Transverse colon (tissue), 4 donors: ENCODE data around the gene PSORS1C1. TPM values are rescaled to one million over a fixed set of nuclear protein-coding genes. Genes with fewer than 3 reads are reported as not detected.

Experiments
- DNase-seq: peaks from one replicate; pipeline ENCODE4 v3.0.0-alpha.2; 2019
- H3K27ac ChIP-seq, 4 donors: fragments of 200-600 bp; sonication (generic); 2 replicates each; pipeline ENCODE4 v1.5.1; 2016 to 2018; ENCODE audit warnings: inconsistent platforms in 4 of 4
- H3K27me3 ChIP-seq: fragments of 200-600 bp; sonication (generic); 2 replicates; pipeline ENCODE4 v1.5.1; 2017; ENCODE audit warnings: inconsistent platforms
- H3K36me3 ChIP-seq, 4 donors: fragments of 200-600 bp; sonication (generic); 2 replicates each; pipeline ENCODE4 v1.5.1; 2017 to 2019; ENCODE audit warnings: inconsistent platforms in 4 of 4
- H3K4me1 ChIP-seq, 4 donors: fragments of 200-600 bp; sonication (generic); 2 replicates each; pipeline ENCODE4 v1.5.1; 2017 to 2020; ENCODE audit warnings: inconsistent platforms in 4 of 4
- H3K4me3 ChIP-seq, 4 donors: fragments of 200-600 bp; sonication (generic); 1 replicate in 1 of 4; 2 replicates in 3 of 4; pipeline versions ENCODE4 v1.5.1 to v1.6.1; 2017 to 2019; ENCODE audit warnings: inconsistent platforms in 4 of 4
- H3K9me3 ChIP-seq, 2 donors: fragments of 200-600 bp; sonication (generic); 2 replicates each; pipeline ENCODE4 v1.5.1; 2017 to 2019; ENCODE audit warnings: inconsistent platforms in 2 of 2
- CTCF ChIP-seq, 5 experiments: fragments of 200-600 bp in 3 of 5; fragments of 450-650 bp in 2 of 5; sonication (generic) in 3 of 5; IDR thresholded peaks; 1 replicate in 2 of 5; 2 replicates in 3 of 5; pipeline ENCODE4 v1.5.1; 2016 to 2017; ENCODE audit warnings: antibody characterized with exemption in 5 of 5, inconsistent platforms in 3 of 5, mild to moderate bottlenecking in 2 of 5, moderate library complexity in 1 of 5
- EP300 ChIP-seq: sonication (generic); formaldehyde crosslinking; IDR thresholded peaks from one replicate; pipeline ENCODE4 v1.6.1; 2017; ENCODE audit warnings: antibody characterized with exemption, low read depth
- POLR2A ChIP-seq: fragments of 450-650 bp; IDR thresholded peaks from one replicate; pipeline ENCODE4 v1.6.1; 2016; ENCODE audit warnings: antibody characterized with exemption, mild to moderate bottlenecking, moderate library complexity
- POLR2AphosphoS5 ChIP-seq, 3 donors: sonication (generic); formaldehyde crosslinking; IDR thresholded peaks; one replicate each; pipeline ENCODE4 v1.6.1; 2016; ENCODE audit warnings: antibody characterized with exemption in 3 of 3
- WGBS, 2 donors: methylation state at CpG; one replicate each; pipeline ENCODE4 v1.1.5; 2018; ENCODE audit warnings: low coverage in 1 of 2; 5-methylcytosine and 5-hydroxymethylcytosine counted together
- in situ Hi-C, 4 donors: fragments of 200-750 bp; cut with MboI; loops; one replicate each; pipeline versions ENCODE4 v1.15.0 to v1.15.1; 2017; ENCODE audit warnings: low sequenced_read_pairs in 3 of 4, low pct_ligation_motif_present in 1 of 4, low pct_unique_long_range_greater_than_20kb in 1 of 4
- intact Hi-C: fragments of 100-400 bp; cut with DNase I; formaldehyde crosslinking; loops from one replicate; pipeline ENCODE4 v1.15.1; 2023; ENCODE audit warnings: low total_unique reads
- total RNA-seq, 4 donors: library from RNA; depleted of rRNA; stranded (reverse); fragments of >200 nt; gene quantifications; one replicate each; pipeline ENCODE4 v1.1.0, GENCODE V29; 2016

The PSORS1C1 gene
- total RNA-seq, 4 donors from 2014 or later, result 8.8 to 19.0 (median 13.4) TPM

DNA sequence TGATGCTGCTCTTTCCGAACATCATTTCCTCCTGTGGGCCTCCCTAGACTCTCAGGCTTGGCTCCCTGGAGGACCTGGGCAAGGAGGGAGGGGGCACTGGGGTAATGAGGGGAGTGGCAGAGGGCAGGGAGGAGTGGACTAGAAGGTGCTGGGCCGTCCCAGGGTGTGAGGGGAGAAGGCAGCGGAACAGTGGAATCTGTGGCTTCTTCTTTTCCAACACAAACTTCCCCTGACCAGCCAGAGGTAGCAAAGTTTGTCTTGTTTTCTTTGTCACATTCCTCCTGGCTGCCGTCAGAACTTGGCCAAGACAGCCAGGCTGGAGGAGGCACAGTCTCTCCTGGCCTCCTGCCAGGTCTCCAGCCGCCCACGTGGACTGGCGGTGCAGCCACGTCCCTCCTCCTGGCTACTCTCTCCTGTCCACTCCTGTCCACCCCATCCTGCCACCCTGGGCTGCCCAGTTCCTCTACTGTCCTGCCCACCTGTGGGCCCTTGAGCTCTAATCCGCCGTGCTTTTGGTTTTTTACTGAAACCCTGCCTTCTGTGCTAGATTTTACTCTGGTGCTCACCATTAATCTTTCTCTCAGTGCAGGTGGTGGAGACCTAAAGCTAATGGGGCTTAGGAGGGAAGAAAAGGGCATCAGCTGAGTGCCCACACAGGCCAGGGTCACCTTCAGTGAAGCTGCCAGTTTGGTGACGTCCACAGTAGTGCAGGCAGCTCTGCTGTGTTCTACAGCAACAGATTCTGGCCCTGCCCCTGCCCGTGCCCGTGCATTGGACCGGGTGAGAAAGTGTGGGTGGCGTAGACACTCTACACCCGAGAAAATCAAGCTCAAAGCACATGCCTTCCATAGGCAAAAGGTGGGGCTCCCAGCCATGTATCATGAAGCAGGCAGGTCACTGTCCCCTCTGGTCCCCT lies 8.4 kb downstream of the PSORS1C1 start:
- intact Hi-C loops (no loop called here), in situ Hi-C loops (no loop called here)
- no peak for TF ChIP-seq EP300
- TF ChIP-seq POLR2A, result no peak
- TF ChIP-seq CTCF (IDR thresholded peaks at IDR 0.05), result no peak
- TF ChIP-seq POLR2AphosphoS5 (IDR thresholded peaks at IDR 0.05), result no peak
- Histone ChIP-seq H3K27me3 (no peaks in the 10 kb centered on the region), H3K27ac (peak overlapping the region in 2 of 4 donors; percentile 53 to 56), H3K4me3 (no peak overlapping the region), H3K36me3 (no peaks in the 10 kb centered on the region), H3K9me3 (no peaks in the 10 kb centered on the region), H3K4me1 (peaks cover 0 to 12% (median 4%) of the 10 kb centered on the region in 4 donors)
- WGBS, 2 donors, result 17 to 38% methylated on average over 1 to 16 of the region's 16 CpGs
- no peak for DNase-seq

DNA sequence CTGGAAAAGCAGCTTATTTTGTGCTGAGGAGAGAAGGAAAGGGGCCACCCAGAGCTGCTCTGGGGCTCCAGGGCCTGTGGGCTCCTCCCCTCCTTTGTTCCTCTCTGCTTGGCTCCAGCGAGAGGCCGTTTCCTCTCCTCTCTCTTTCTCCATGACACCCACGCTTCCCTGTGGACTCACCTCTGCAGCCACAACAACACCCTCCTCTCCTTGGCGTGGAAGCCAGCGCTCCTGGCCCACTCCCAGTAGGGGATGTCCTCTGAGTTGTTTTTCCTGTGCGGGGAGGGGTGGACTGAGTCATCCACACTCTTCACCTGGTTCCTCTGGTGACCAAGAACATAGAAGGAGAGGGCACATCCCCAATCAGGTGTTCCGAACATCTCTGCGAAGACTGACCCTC lies 10.6 kb downstream of the PSORS1C1 start:
- Histone ChIP-seq H3K9me3 (no peaks in the 10 kb centered on the region), H3K36me3 (no peaks in the 10 kb centered on the region), H3K4me3 (no peak overlapping the region), H3K27ac (no peak overlapping the region), H3K27me3 (no peaks in the 10 kb centered on the region), H3K4me1 (peaks cover 0 to 12% (median 4%) of the 10 kb centered on the region in 4 donors)
- intact Hi-C loops (no loop called here), in situ Hi-C loops (no loop called here)
- TF ChIP-seq POLR2A (no peak), POLR2AphosphoS5 (IDR thresholded peaks at IDR 0.05) (no peak), EP300 (no peak), CTCF (IDR thresholded peaks at IDR 0.05) (no peak)
- WGBS, 2 donors, result 60% methylated on average over 8 of the region's 8 CpGs; no CpG with 5 or more reads in 1 of the 2 donors
- no peak for DNase-seq

DNA sequence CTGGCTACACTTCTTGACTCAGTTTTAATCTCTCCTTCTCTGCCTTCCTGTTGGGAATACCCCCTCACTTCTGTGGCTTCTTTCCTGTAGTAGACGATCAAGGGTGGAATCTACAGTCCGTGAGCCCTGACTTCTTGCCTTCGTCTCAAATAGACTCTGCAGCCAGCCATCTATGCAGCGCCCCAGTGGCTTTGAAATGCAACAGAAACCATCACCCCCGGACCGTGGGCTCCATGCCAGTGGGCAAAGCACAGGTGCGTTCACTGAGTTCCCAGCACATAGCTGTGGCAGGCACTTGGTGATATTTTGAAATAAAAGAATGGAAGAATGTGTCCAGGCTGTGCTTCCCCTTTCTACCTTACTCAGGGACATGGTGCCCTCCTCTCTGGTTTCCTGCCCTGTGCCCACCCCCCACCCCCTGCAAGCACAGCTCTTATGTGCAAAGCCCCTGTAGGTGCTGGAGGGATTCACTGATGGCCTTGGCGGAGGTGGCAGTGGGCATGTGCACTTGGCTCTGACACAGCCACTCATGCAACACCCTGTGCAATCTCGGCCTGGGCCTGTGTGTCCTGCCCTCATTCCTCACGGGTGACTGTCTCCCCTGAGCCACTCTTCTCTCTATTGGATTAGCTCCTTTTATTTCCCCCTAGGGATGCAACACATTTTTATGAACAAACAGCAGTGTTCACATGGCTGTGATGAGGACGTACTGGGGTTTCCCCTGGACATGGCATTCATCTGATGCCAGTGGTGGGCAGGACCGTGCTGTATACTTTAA lies 11.2 kb downstream of the PSORS1C1 start:
- Histone ChIP-seq H3K27me3 (no peaks in the 10 kb centered on the region), H3K27ac (no peak overlapping the region), H3K9me3 (no peaks in the 10 kb centered on the region), H3K36me3 (no peaks in the 10 kb centered on the region), H3K4me1 (peaks cover 0 to 12% (median 4%) of the 10 kb centered on the region in 4 donors), H3K4me3 (no peak overlapping the region)
- in situ Hi-C loops (no loop called here), intact Hi-C loops (no loop called here)
- DNase-seq, result no peak
- 69 to 75% methylated on average over 5 to 12 of the region's 12 CpGs for WGBS, 2 donors
- no peak for TF ChIP-seq POLR2A
- no peak for TF ChIP-seq POLR2AphosphoS5 (IDR thresholded peaks at IDR 0.05)
- TF ChIP-seq EP300, result no peak
- TF ChIP-seq CTCF (IDR thresholded peaks at IDR 0.05), result no peak
